Psoas muscle (tissue), 8 donors: ENCODE measurements around the gene ADRA2C. TPM values are rescaled to one million over a fixed set of nuclear protein-coding genes. Genes with fewer than 3 reads are reported as not detected.
A peak's percentile ranks its signal among the peaks of the same experiment; 100 is the strongest.

Source experiments
- ATAC-seq, 4 donors: fragments of 200-7000 bp; cut with Tn5 transposase; one replicate each; pipeline ENCODE4 v1.9.1; 2020; ENCODE audit warnings: moderate library complexity in 3 of 4, mild to moderate bottlenecking in 2 of 4
- DNase-seq, 2 donors: peaks; one replicate each; pipeline ENCODE4 v3.0.0-alpha.2; 2020
- H3K27ac ChIP-seq: fragments of 200-600 bp; one replicate; pipeline ENCODE4 v1.8.0; 2022
- H3K27me3 ChIP-seq, 3 donors: fragments of 200-600 bp in 1 of 3; one replicate each; pipeline versions ENCODE4 v1.6.1 to v1.8.0; 2013 to 2022; ENCODE audit warnings: low read length in 2 of 3, mild to moderate bottlenecking in 2 of 3, moderate library complexity in 1 of 3; ENCODE audit not compliant: insufficient read depth in 3 of 3
- H3K36me3 ChIP-seq, 2 donors: fragments of 200-600 bp in 1 of 2; one replicate each; pipeline versions ENCODE4 v1.6.1 to v1.8.0; 2013 to 2022; ENCODE audit warnings: low read depth in 1 of 2, mild to moderate bottlenecking in 1 of 2, moderate library complexity in 1 of 2; ENCODE audit not compliant: insufficient read depth in 1 of 2
- H3K4me1 ChIP-seq: fragments of 200-600 bp; one replicate; pipeline ENCODE4 v1.8.0; 2022
- H3K4me3 ChIP-seq: fragments of 200-600 bp; one replicate; pipeline ENCODE4 v1.8.0; 2022; ENCODE audit warnings: mild to moderate bottlenecking
- H3K9me3 ChIP-seq: fragments of 200-600 bp; one replicate; pipeline ENCODE4 v1.8.0; 2022
- WGBS, 3 donors: extraction: QIAGEN DNeasy Blood & Tissue Kit; methylation state at CpG; one replicate each; pipeline versions ENCODE4 v1.1.6 to v1.1.7; 2013; 5-methylcytosine and 5-hydroxymethylcytosine counted together
- intact Hi-C, 2 donors: fragments of 100-400 bp; cut with DNase I; formaldehyde crosslinking; loops; one replicate each; pipeline versions ENCODE4 v1.11.0 to v1.14.2; 2022
- polyA plus RNA-seq, 3 donors: library from polyadenylated mRNA; stranded (reverse); fragments of 200-250 nt; gene quantifications; one replicate each; pipeline ENCODE4 v1.2.3, GENCODE V29; 2013
- total RNA-seq, 4 donors: library from RNA; stranded (reverse); fragmentation: NEBNext Ultra II Directional in 2 of 4; extraction: Animal tissue kit (Norgen Biotek cat#: 25700) in 2 of 4; gene quantifications; one replicate each; pipeline versions ENCODE4 v1.2.1 to v1.2.4, GENCODE V29; 2021 to 2023
- TF ChIP-seq, protein P1 (sequence below): fragments of 200-600 bp; IDR thresholded peaks from one replicate; pipeline ENCODE4 v1.8.0; 2022; ENCODE audit warnings: antibody characterized with exemption
- donor health status: healthy with polysubstance abuse.
- donor health status: DM: no; HTN: no; CAD: no; lungs with moderate emphysema.
- donor health status: Bipolar disorder and iron deficiency.
- donor health status: healthy.
- donor health status: DM: yes; HTN: yes; CAD: no.
- donor health status: DM: no; HTN: no; CAD: no.
- donor health status: DM: no; HTN: no; CAD: no.
- donor health status: DM: yes; HTN: yes; CAD: no.

Gene ADRA2C
- total and polyA plus RNA-seq, 7 donors: 1.8 to 5.0 (median 3.8) TPM

DNA sequence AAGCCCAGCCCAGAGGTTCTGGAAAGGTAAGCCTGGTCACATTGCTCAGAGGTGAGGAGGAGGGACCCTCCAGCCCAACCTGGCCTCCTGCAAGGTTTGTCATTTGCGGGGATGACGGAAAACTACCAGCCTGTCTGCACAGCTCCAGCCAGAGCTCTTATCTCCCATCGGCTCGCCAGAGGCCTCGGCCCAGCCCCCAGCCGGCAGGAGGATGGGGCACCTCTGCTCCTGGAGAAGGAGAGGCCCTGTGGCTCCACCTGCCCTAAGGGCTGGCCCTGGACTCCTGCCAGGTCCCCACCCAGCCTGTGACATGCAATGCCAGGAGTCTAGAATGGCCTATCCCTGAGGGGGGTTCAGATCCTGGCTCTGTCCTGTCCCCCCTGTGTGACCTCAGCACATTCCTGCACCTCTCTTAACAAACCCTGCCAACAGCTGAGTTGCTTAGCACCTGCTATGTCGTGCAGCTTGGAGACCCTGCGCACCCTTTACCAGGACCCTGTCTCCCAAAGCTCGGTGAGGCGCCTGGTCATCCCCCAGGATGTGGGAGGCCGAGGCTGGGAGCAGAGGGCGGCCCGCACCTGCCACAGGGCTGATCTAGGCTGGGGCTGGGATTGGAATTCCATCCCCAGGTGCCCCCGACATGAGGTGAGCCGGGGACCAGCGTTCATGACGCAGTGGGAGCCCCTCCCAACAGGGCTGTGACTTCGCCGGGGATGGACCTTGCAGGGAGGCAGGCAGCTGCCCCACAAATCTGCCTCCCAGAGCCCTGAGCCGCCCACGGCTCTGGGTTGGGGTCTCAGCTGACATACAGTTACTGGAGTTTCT is 14.4 kb downstream of the ADRA2C start:
- 65 to 72% (median 68%) methylated on average over 21 of the region's 21 CpGs for WGBS, 3 donors
- TF ChIP-seq, protein P1, sequence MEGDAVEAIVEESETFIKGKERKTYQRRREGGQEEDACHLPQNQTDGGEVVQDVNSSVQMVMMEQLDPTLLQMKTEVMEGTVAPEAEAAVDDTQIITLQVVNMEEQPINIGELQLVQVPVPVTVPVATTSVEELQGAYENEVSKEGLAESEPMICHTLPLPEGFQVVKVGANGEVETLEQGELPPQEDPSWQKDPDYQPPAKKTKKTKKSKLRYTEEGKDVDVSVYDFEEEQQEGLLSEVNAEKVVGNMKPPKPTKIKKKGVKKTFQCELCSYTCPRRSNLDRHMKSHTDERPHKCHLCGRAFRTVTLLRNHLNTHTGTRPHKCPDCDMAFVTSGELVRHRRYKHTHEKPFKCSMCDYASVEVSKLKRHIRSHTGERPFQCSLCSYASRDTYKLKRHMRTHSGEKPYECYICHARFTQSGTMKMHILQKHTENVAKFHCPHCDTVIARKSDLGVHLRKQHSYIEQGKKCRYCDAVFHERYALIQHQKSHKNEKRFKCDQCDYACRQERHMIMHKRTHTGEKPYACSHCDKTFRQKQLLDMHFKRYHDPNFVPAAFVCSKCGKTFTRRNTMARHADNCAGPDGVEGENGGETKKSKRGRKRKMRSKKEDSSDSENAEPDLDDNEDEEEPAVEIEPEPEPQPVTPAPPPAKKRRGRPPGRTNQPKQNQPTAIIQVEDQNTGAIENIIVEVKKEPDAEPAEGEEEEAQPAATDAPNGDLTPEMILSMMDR: no peak
- no peaks in the 10 kb centered on the region for H3K9me3 ChIP-seq
- H3K27me3 ChIP-seq: peaks cover 0 to 50% (median 11%) of the 10 kb centered on the region in 3 donors
- H3K4me1 ChIP-seq: no peaks in the 10 kb centered on the region
- ATAC-seq: no peak
- H3K4me3 ChIP-seq: no peak overlapping the region
- no peak overlapping the region for H3K27ac ChIP-seq
- no peak for DNase-seq
- intact Hi-C loops: no loop called here
- H3K36me3 ChIP-seq: no peaks in the 10 kb centered on the region

DNA sequence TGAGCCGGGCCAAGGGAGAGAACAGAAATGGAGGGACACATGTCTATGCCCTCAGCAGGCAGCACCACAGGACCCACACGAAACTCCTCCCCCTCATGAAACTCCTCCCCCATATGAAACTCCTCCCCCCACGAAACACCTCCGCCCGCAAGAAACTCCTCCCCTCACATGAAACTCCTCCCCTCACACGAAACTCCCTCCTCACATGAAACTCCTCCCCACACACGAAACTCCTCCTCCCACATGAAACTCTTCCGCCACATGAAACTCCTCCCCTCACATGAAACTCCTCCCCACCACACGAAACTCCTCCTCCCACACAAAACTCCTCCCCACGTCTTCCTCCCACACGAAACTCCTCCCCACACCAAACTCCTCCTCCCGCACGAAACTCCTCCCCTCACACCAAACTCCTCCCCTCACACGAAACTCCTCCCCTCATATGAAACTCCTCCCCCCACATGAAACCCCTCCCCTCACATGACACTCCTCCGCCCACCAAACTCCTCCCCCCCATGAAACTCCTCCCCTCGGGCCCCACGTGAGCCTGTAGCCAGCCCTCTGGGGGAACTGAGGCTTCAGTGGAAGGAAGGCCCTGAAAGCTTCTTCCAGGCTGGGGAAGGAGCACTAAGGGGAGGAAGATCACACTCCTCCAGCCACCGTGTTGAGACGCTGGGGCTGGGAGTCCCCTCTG is 15.2 kb downstream of the ADRA2C start:
- no peaks in the 10 kb centered on the region for H3K4me1 ChIP-seq
- ATAC-seq (peak in 2 of 4 donors; percentile 24 to 68), DNase-seq (no peak)
- peaks cover 0 to 42% (median 11%) of the 10 kb centered on the region in 3 donors for H3K27me3 ChIP-seq
- WGBS, 3 donors: 77 to 86% (median 82%) methylated on average over 19 of the region's 19 CpGs
- intact Hi-C loops: no loop called here
- no peaks in the 10 kb centered on the region for H3K9me3 ChIP-seq
- no peak overlapping the region for H3K4me3 ChIP-seq
- no peak overlapping the region for H3K27ac ChIP-seq
- TF ChIP-seq, protein P1: no peak
- no peaks in the 10 kb centered on the region for H3K36me3 ChIP-seq

DNA sequence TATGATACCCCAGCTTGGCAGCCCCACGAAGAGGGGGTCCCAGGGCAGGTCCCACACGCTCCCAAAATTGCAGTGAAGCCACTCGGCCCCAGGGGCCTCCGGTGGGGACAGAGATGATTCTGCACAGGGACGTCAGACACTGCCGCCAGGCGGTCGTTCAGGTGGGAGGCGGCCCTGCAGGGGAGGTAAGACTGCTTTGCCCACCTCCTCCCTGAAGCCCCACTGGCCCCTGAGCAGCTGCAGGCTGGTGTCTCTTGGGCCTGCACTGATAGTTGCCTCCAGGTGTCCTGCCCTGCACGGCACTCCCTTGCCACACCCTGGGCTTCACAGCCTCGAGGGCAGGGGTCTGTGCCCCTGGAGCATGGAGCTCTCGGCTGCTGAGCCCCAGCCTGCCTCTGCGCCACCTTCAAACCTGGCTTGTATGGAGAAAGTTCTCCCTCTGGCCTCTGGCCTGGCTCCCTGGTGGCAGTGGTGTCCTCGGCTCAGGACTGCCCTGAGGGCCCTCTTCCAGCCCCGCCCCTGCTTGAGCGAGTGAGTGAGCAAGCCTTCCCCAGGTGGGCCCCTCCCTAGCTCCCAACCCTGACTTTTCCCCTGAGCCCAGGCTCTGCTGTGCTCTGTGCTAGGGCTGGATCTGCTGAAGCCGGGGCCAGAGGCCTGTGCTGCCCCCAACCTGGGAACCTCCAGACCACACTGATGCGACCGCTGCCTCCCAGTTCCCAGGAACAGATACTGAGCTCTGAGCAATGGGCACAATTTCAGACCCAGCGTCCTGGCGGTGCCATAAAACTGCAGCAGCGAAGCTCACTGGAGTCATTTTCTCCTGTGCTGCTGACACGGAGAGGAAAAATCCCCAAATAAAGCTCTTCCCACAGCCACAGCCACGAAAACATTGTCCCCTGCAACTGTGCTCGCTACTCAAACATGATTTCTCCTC is 16.1 kb downstream of the ADRA2C start:
- TF ChIP-seq, protein P1: no peak
- Histone ChIP-seq H3K4me3 (no peak overlapping the region), H3K36me3 (no peaks in the 10 kb centered on the region), H3K4me1 (no peaks in the 10 kb centered on the region), H3K27ac (no peak overlapping the region), H3K27me3 (peaks cover 0 to 38% (median 11%) of the 10 kb centered on the region in 3 donors), H3K9me3 (no peaks in the 10 kb centered on the region)
- peak in 1 of 4 donors; percentile 32 for ATAC-seq
- WGBS, 3 donors: 79 to 82% (median 79%) methylated on average over 23 to 25 of the region's 25 CpGs
- intact Hi-C loops: no loop called here
- DNase-seq: no peak

DNA sequence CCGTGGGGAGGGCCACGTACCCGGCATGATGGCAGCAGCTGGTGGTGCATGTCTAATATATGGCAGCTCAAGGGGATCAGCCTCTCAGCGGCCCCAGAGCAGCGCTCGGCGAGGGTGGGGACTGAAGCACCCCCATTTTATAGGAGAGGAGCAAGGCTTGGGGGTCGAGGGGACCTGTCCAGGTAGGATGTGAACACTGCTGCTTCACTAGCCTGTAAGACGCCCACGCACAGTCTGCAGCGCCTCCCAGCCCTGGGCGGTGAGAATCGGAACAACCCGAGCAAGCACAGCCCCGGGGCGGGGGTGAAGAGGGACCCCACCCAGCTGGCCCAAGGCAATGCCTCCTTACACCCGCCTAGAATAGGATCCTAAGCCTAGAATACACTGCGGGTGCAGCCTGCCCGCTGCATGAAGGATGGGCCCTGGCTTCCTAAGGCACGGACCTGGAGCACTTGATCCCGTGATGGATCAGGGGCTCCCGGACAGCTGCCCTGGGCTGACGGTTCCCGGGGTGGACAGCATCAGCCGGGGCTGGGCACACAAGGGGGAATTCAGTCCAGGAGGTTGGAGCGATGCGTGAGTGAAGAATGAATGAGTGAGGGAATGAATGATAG is 17.6 kb downstream of the ADRA2C start:
- intact Hi-C loops: no loop called here
- no peak for DNase-seq
- Histone ChIP-seq H3K27ac (no peak overlapping the region), H3K9me3 (no peaks in the 10 kb centered on the region), H3K4me3 (no peak overlapping the region), H3K36me3 (no peaks in the 10 kb centered on the region), H3K4me1 (no peaks in the 10 kb centered on the region), H3K27me3 (peaks cover 0 to 38% (median 9%) of the 10 kb centered on the region in 3 donors)
- TF ChIP-seq, protein P1: peak; percentile 24
- WGBS, 3 donors: 14 to 16% (median 14%) methylated on average over 27 of the region's 27 CpGs
- no peak for ATAC-seq
